Gastrocnemius medialis (tissue), 4 donors: Measurements from ENCODE around the gene TIA1. TPM values are rescaled to one million over a fixed set of nuclear protein-coding genes. Genes with fewer than 3 reads are reported as not detected.
A peak's percentile ranks its signal among the peaks of the same experiment; 100 is the strongest.

Experiments used
- ATAC-seq, 2 donors: fragments of 150-250 bp; one replicate each; pipeline ENCODE4 v1.9.1; 2016
- DNase-seq, 2 donors: peaks; one replicate each; pipeline ENCODE4 v3.0.0-alpha.2; 2019
- H3K27ac ChIP-seq, 4 donors: fragments of 200-600 bp; sonication (generic); 1 replicate in 1 of 4; 2 replicates in 3 of 4; pipeline ENCODE4 v1.5.1; 2016 to 2018; ENCODE audit warnings: mild to moderate bottlenecking in 2 of 4, moderate library complexity in 1 of 4
- H3K27me3 ChIP-seq, 3 donors: fragments of 200-600 bp; sonication (generic) in 2 of 3; 1 replicate in 1 of 3; 2 replicates in 2 of 3; pipeline versions ENCODE4 v1.5.1 to v1.6.0; 2016 to 2019; ENCODE audit warnings: mild to moderate bottlenecking in 1 of 3, moderate library complexity in 1 of 3
- H3K36me3 ChIP-seq, 2 donors: fragments of 200-600 bp; sonication (generic) in 1 of 2; one replicate each; pipeline ENCODE4 v1.5.1; 2017 to 2018
- H3K4me1 ChIP-seq, 2 donors: fragments of 200-600 bp; sonication (generic) in 1 of 2; one replicate each; pipeline ENCODE4 v1.5.1; 2016 to 2017; ENCODE audit warnings: mild to moderate bottlenecking in 2 of 2
- H3K4me3 ChIP-seq, 4 donors: fragments of 200-600 bp; sonication (generic) in 3 of 4; 1 replicate in 1 of 4; 2 replicates in 3 of 4; pipeline ENCODE4 v1.5.1; 2016 to 2019; ENCODE audit warnings: mild to moderate bottlenecking in 2 of 4
- H3K9me3 ChIP-seq, 3 donors: fragments of 200-600 bp; sonication (generic) in 2 of 3; 1 replicate in 1 of 3; 2 replicates in 2 of 3; pipeline ENCODE4 v1.5.1; 2016 to 2019
- POLR2A ChIP-seq, 2 donors: fragments of 450-650 bp; IDR thresholded peaks; one replicate each; pipeline ENCODE4 v1.6.1; 2017; ENCODE audit warnings: antibody characterized with exemption in 2 of 2, mild to moderate bottlenecking in 2 of 2, moderate library complexity in 2 of 2
- in situ Hi-C, 4 donors: fragments of 200-750 bp; cut with MboI; loops; one replicate each; pipeline versions ENCODE4 v1.15.0 to v1.8.0; 2017; ENCODE audit warnings: low sequenced_read_pairs in 4 of 4
- intact Hi-C: fragments of 100-400 bp; cut with DNase I; formaldehyde crosslinking; loops from one replicate; pipeline ENCODE4 v1.15.1; 2023; ENCODE audit warnings: low total_unique reads
- total RNA-seq, 4 donors: library from RNA; depleted of rRNA; stranded (reverse); fragments of >200 nt; gene quantifications; one replicate each; pipeline versions ENCODE4 v1.1.0 to v1.2.3, GENCODE V29; 2016
- TF ChIP-seq, protein P1 (sequence below), 5 experiments: fragments of 450-650 bp in 3 of 5; fragments of 200-600 bp in 2 of 5; sonication (generic) in 2 of 5; IDR thresholded peaks in 4 of 5; conservative IDR thresholded peaks in 1 of 5; 1 replicate in 4 of 5; 2 replicates in 1 of 5; pipeline ENCODE4 v1.5.1; 2016 to 2019; ENCODE audit warnings: antibody characterized with exemption in 5 of 5, mild to moderate bottlenecking in 3 of 5, moderate library complexity in 3 of 5

The TIA1 gene
- total RNA-seq, 4 donors from 2014 or later: 20.2 to 54.8 (median 26.6) TPM

DNA sequence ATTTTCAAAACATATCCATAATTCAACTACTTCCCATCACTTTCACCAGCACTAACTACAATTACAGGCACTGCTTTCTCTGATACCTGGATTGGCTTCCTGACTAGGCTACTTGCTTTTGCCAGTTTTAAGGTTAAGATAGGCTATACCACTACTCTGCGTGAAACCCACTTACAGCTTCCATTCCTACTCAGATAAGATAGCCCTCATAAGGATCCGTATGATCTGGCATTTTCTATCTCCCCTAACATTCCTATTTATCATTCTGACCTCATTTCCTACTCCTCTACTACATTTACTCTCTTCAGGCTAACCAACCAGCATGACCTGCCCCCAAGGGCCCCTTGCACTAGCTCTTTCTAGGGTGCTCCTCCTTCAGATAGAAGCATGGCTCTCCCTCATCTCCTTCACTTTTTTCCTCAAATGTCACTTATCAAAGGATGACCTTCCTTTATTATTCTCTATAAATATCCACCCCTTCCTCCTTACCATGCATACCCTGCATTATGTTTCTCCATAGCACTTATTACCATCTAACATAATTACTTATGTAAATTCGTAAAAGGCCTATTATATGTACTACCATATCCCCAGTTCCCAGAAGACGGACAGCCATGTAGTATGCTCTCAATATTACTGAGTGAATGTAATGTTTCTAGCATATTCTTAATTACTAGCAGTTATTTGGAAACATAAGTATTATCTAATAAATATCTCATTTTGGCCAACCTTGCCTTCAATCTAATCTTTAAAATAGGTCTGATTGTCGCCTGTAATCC is 4.4 kb downstream of the TIA1 start:
- Histone ChIP-seq H3K4me3 (no peak overlapping the region), H3K36me3 (peaks cover 0 to 6% of the 10 kb centered on the region in 2 donors), H3K27ac (peak overlapping the region in 1 of 4 donors; percentile 68), H3K27me3 (no peaks in the 10 kb centered on the region), H3K4me1 (peaks cover 35 to 52% of the 10 kb centered on the region in 2 donors), H3K9me3 (no peaks in the 10 kb centered on the region)
- no peak for ATAC-seq
- DNase-seq: no peak
- in situ Hi-C loops: no loop called here
- TF ChIP-seq, protein P1, sequence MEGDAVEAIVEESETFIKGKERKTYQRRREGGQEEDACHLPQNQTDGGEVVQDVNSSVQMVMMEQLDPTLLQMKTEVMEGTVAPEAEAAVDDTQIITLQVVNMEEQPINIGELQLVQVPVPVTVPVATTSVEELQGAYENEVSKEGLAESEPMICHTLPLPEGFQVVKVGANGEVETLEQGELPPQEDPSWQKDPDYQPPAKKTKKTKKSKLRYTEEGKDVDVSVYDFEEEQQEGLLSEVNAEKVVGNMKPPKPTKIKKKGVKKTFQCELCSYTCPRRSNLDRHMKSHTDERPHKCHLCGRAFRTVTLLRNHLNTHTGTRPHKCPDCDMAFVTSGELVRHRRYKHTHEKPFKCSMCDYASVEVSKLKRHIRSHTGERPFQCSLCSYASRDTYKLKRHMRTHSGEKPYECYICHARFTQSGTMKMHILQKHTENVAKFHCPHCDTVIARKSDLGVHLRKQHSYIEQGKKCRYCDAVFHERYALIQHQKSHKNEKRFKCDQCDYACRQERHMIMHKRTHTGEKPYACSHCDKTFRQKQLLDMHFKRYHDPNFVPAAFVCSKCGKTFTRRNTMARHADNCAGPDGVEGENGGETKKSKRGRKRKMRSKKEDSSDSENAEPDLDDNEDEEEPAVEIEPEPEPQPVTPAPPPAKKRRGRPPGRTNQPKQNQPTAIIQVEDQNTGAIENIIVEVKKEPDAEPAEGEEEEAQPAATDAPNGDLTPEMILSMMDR (IDR thresholded peaks at IDR 0.05 in 4 of 5, conservative IDR thresholded peaks at IDR 0.05 in 1 of 5): no peak
- TF ChIP-seq POLR2A (IDR thresholded peaks at IDR 0.05): no peak
- intact Hi-C loops: no loop called here

DNA sequence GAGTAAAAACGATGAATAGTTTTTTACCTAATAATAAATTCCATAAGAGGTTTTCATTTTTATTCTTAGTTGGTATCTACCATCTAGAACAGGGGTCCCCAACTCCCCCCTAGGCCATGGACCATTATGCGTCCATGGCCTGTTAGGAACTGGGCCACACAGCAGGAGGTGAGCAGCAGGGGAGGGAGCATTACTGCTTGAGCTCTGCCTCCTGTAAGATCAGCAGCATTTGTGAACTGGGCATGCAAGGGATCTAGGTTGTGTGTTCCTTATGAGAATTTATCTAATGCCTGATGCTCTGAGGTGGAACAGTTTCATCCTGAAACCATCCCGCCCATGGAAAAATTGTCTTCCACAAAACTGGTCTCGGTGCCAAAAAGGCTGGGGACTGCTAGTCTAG is 5.9 kb downstream of the TIA1 start:
- peak overlapping the region in 1 of 4 donors; percentile 68 for H3K27ac ChIP-seq
- TF ChIP-seq POLR2A (IDR thresholded peaks at IDR 0.05): no peak
- TF ChIP-seq, protein P1 (IDR thresholded peaks at IDR 0.05 in 4 of 5, conservative IDR thresholded peaks at IDR 0.05 in 1 of 5): no peak
- peaks cover 35 to 52% of the 10 kb centered on the region in 2 donors for H3K4me1 ChIP-seq
- ATAC-seq (no peak), DNase-seq (no peak)
- peaks cover 0 to 6% of the 10 kb centered on the region in 2 donors for H3K36me3 ChIP-seq
- intact Hi-C loops: no loop called here
- in situ Hi-C loops: no loop called here
- no peak overlapping the region for H3K4me3 ChIP-seq
- no peaks in the 10 kb centered on the region for H3K9me3 ChIP-seq
- H3K27me3 ChIP-seq: no peaks in the 10 kb centered on the region

DNA sequence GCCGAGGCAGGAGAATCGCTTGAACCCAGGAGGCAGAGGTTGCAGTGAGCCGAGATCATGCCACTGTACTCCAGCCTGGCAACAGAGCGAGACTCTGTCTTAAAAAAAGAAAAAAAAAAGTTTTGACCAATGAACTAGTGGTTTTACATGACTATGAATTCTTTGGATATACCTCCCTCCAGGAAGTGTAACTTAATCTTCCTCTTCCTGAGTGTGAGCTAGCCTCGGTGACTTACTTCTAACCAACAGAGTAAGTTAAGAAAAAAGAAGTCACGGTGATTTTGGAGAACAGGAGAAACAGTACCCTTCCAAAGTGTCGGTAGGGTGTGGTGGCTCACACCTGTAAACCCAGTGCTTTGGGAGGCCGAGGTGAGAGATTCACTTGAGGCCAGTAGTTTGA is 7.1 kb downstream of the TIA1 start:
- intact Hi-C loops (no loop called here), in situ Hi-C loops (no loop called here)
- H3K36me3 ChIP-seq: peaks cover 0 to 6% of the 10 kb centered on the region in 2 donors
- ATAC-seq: no peak
- peaks cover 28 to 43% of the 10 kb centered on the region in 2 donors for H3K4me1 ChIP-seq
- H3K9me3 ChIP-seq: no peaks in the 10 kb centered on the region
- no peak for DNase-seq
- TF ChIP-seq, protein P1 (IDR thresholded peaks at IDR 0.05 in 4 of 5, conservative IDR thresholded peaks at IDR 0.05 in 1 of 5): no peak
- no peak for TF ChIP-seq POLR2A (IDR thresholded peaks at IDR 0.05)
- no peak overlapping the region for H3K4me3 ChIP-seq
- no peaks in the 10 kb centered on the region for H3K27me3 ChIP-seq
- H3K27ac ChIP-seq: peak overlapping the region in 3 of 4 donors; percentile 30 to 68 (median 44)

DNA sequence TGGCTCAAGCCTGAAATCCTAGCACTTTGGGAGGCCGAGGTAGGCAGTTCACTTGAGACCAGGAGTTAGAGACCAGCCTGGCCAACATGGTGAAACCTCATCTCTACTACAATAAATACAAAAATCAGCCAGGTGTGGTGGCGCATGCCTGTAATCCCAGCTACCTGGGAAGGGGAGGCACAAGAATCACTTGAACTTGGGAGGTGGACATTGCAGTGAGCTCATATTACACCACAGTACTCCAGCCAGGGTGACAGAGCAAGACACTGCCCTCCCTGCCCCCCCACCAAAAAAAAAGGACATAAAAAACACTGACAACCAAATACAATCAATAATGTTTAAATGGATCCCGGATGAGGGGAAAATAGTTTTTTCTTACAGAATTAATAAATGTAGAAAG is 7.8 kb downstream of the TIA1 start:
- no peaks in the 10 kb centered on the region for H3K27me3 ChIP-seq
- H3K36me3 ChIP-seq: peaks cover 0 to 6% of the 10 kb centered on the region in 2 donors
- intact Hi-C loops: no loop called here
- ATAC-seq: peak in 1 of 2 donors; percentile 59
- peaks cover 32 to 43% of the 10 kb centered on the region in 2 donors for H3K4me1 ChIP-seq
- no peak overlapping the region for H3K4me3 ChIP-seq
- DNase-seq: no peak
- no peaks in the 10 kb centered on the region for H3K9me3 ChIP-seq
- in situ Hi-C loops: no loop called here
- H3K27ac ChIP-seq: peak overlapping the region; percentile 3 to 68 (median 37)
- TF ChIP-seq, protein P1 (IDR thresholded peaks at IDR 0.05 in 4 of 5, conservative IDR thresholded peaks at IDR 0.05 in 1 of 5): no peak
- no peak for TF ChIP-seq POLR2A (IDR thresholded peaks at IDR 0.05)
